Ishikawa (cell line): Measurements from ENCODE around the gene SLCO1A2.

Source experiments
- CEBPB ChIP-seq: IDR thresholded peaks from 2 replicates; pipeline ENCODE4 v1.6.1; 2012
- CREB1 ChIP-seq: IDR thresholded peaks from 2 replicates; pipeline ENCODE4 v1.6.1; 2012; ENCODE audit warnings: low read depth
- EGR1 ChIP-seq: IDR thresholded peaks from 2 replicates; pipeline ENCODE4 v1.6.1; 2012
- EP300 ChIP-seq: IDR thresholded peaks from 2 replicates; pipeline ENCODE4 v1.6.1; 2012; ENCODE audit warnings: borderline replicate concordance
- FOXM1 ChIP-seq: IDR thresholded peaks from 2 replicates; pipeline ENCODE4 v1.6.1; 2012; ENCODE audit warnings: low read depth, borderline replicate concordance
- NFIC ChIP-seq: IDR thresholded peaks from 2 replicates; pipeline ENCODE4 v1.6.1; 2012
- RAD21 ChIP-seq: IDR thresholded peaks from 2 replicates; pipeline ENCODE4 v1.6.1; 2012; ENCODE audit warnings: low read depth
- REST ChIP-seq: IDR thresholded peaks from 2 replicates; pipeline ENCODE4 v1.6.1; 2012; ENCODE audit warnings: low read depth, mild to moderate bottlenecking
- YY1 ChIP-seq: IDR thresholded peaks from 2 replicates; pipeline ENCODE4 v1.6.1; 2012; ENCODE audit warnings: low read depth
- ZBTB7A ChIP-seq: IDR thresholded peaks from 2 replicates; pipeline ENCODE4 v1.6.1; 2012; ENCODE audit warnings: low read depth
- TF ChIP-seq, protein P1 (sequence below): IDR thresholded peaks from 2 replicates; pipeline ENCODE4 v1.6.1; 2012
- TF ChIP-seq, protein P2 (sequence below): IDR thresholded peaks from 2 replicates; pipeline ENCODE4 v1.6.1; 2012

GRCh38 chr12:21308785-21309184, 25.9 kb downstream of the SLCO1A2 start:
- TF ChIP-seq YY1 (no peak), EP300 (no peak), RAD21 (no peak), FOXM1 (no peak), NFIC (no peak), REST (no peak), CREB1 (no peak), ZBTB7A (no peak), CEBPB (no peak), EGR1 (no peak)
- TF ChIP-seq, protein P1, sequence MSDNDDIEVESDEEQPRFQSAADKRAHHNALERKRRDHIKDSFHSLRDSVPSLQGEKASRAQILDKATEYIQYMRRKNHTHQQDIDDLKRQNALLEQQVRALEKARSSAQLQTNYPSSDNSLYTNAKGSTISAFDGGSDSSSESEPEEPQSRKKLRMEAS, result no peak
- TF ChIP-seq, protein P2, sequence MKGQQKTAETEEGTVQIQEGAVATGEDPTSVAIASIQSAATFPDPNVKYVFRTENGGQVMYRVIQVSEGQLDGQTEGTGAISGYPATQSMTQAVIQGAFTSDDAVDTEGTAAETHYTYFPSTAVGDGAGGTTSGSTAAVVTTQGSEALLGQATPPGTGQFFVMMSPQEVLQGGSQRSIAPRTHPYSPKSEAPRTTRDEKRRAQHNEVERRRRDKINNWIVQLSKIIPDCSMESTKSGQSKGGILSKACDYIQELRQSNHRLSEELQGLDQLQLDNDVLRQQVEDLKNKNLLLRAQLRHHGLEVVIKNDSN, result no peak
